Thymus (tissue), 11 donors: ENCODE data around the gene FBXW11. TPM values are rescaled to one million over a fixed set of nuclear protein-coding genes. Genes with fewer than 3 reads are reported as not detected.

Experiments
- DNase-seq, 9 donors: peaks; one replicate each; pipeline ENCODE4 v3.0.0-alpha.2; 2013; ENCODE audit warnings: low spot score in 9 of 9, low read depth in 6 of 9, missing footprints in 1 of 9
- H3K27ac ChIP-seq, 2 donors: one replicate each; pipeline ENCODE4 v1.5.1; 2013; ENCODE audit warnings: control low read depth in 1 of 2, low read depth in 1 of 2, low read length in 1 of 2, mild to moderate bottlenecking in 1 of 2, moderate library complexity in 1 of 2
- H3K27me3 ChIP-seq, 2 donors: one replicate each; pipeline ENCODE4 v1.5.1; 2013; ENCODE audit warnings: low read length in 1 of 2; ENCODE audit not compliant: control insufficient read depth in 2 of 2, insufficient read depth in 1 of 2
- H3K36me3 ChIP-seq, 2 donors: one replicate each; pipeline ENCODE4 v1.5.1; 2013; ENCODE audit warnings: low read length in 1 of 2, mild to moderate bottlenecking in 1 of 2, moderate library complexity in 1 of 2; ENCODE audit not compliant: control insufficient read depth in 2 of 2, insufficient read depth in 2 of 2
- H3K4me1 ChIP-seq, 2 donors: one replicate each; pipeline ENCODE4 v1.5.1; 2013; ENCODE audit warnings: low read length in 2 of 2; ENCODE audit not compliant: control insufficient read depth in 2 of 2, insufficient read depth in 2 of 2
- H3K4me3 ChIP-seq, 2 donors: one replicate each; pipeline ENCODE4 v1.5.1; 2013; ENCODE audit warnings: low read length in 2 of 2, control low read depth in 1 of 2, mild to moderate bottlenecking in 1 of 2
- H3K9me3 ChIP-seq, 2 donors: one replicate each; pipeline ENCODE4 v1.5.1; 2013; ENCODE audit warnings: low read length in 1 of 2, mild to moderate bottlenecking in 1 of 2; ENCODE audit not compliant: control insufficient read depth in 2 of 2, insufficient read depth in 1 of 2
- WGBS: extraction: QIAGEN DNeasy Blood & Tissue Kit; methylation state at CpG from one replicate; pipeline ENCODE4 v1.1.7; 2013; 5-methylcytosine and 5-hydroxymethylcytosine counted together
- polyA plus RNA-seq: library from polyadenylated mRNA; stranded (reverse); fragments of 200-250 nt; gene quantifications from one replicate; pipeline ENCODE4 v1.2.3, GENCODE V29; 2013
- total RNA-seq: library from RNA; stranded (reverse); fragments of 120-200 nt; gene quantifications from one replicate; pipeline ENCODE4 v1.2.4, GENCODE V29; 2013
- donor health status: healthy.

Gene FBXW11
- total and polyA plus RNA-seq, 2 donors = 12.5 to 27.5 TPM

DNA sequence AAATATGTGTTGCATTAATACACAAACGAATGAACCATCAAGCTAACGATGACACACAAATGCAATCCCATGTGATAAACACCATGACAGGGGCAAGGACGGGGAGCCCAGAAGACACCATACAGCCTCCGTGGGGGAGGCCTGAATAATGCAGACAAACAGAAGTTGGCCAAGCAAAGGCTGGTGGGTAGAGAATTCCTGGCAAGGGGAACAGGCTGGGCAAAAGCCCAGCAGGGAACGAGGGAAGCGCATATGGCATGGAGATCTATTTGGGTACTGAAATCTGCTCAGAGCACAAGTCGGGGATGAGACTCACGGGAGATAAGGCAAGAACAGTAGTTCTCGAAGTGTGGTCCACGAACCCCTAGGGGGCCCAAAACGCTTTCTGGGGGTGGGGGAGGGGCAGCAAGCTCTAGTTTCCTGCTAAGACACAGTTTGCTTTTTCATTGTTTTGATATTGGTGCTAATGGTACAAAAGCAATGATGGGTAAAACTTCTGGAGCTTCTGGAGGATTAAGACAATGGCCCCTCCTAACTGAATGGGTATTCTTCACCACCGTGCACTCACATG lies 42.9 kb upstream of the FBXW11 start:
- Histone ChIP-seq H3K36me3 (peaks cover 65 to 70% of the 10 kb centered on the region in 2 donors), H3K9me3 (no peaks in the 10 kb centered on the region), H3K27ac (no peak overlapping the region), H3K4me1 (peaks cover 0 to 3% of the 10 kb centered on the region in 2 donors), H3K27me3 (no peaks in the 10 kb centered on the region), H3K4me3 (no peak overlapping the region)
- WGBS = 97% methylated on average over 12 of the region's 12 CpGs
- DNase-seq = no peak

- Histone ChIP-seq H3K27me3 (no peaks in the 10 kb centered on the region), H3K9me3 (no peaks in the 10 kb centered on the region), H3K27ac (no peak overlapping the region), H3K4me3 (no peak overlapping the region), H3K4me1 (peaks cover 0 to 3% of the 10 kb centered on the region in 2 donors), H3K36me3 (peaks cover 66 to 70% of the 10 kb centered on the region in 2 donors)
- DNase-seq = no peak
- 97% methylated on average over 12 of the region's 12 CpGs for WGBS
Measured at GRCh38 chr5:172048539-172049101, 42.2 kb upstream of the FBXW11 start.

DNA sequence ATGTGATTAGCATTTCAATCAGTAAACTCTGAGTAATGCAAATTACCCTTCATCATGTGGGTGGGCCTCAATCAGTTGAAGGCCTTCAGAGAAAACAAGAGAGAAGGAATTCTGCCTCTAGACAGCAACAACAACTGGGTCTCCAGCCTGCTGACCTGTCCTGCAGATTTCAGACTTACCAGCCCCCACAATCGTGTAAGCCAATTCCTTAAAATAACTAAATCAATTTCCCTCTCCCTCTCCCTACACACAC lies 41.7 kb upstream of the FBXW11 start:
- WGBS = 98% methylated on average over 1 of the region's 1 CpG
- no peak for DNase-seq
- H3K4me1 ChIP-seq = peaks cover 0 to 3% of the 10 kb centered on the region in 2 donors
- no peak overlapping the region for H3K27ac ChIP-seq
- no peaks in the 10 kb centered on the region for H3K27me3 ChIP-seq
- H3K9me3 ChIP-seq = no peaks in the 10 kb centered on the region
- no peak overlapping the region for H3K4me3 ChIP-seq
- peaks cover 65 to 68% of the 10 kb centered on the region in 2 donors for H3K36me3 ChIP-seq

DNA sequence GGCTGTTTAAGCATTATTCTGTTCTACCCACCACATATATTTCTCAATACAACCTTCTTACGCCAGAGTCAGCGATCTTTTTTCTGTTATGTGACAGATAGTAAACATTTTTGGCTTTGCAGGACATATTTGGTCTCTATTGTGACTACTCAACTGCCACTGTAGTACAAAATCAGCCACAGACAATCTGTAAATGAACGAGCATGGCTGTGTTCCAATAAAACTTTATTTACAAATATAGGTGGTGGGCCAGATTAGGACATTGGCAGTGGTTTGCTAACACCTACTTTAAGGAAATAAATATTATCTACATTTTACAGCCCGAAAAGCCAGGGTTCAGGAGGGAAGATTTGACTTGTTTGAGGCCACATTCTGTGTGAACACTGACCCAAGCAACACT lies 40.2 kb upstream of the FBXW11 start:
- Histone ChIP-seq H3K9me3 (no peaks in the 10 kb centered on the region), H3K36me3 (peaks cover 52 to 53% of the 10 kb centered on the region in 2 donors), H3K4me1 (peaks cover 0 to 3% of the 10 kb centered on the region in 2 donors), H3K27ac (no peak overlapping the region), H3K27me3 (no peaks in the 10 kb centered on the region), H3K4me3 (no peak overlapping the region)
- DNase-seq = no peak
- WGBS = 97% methylated on average over 4 of the region's 4 CpGs

- no peaks in the 10 kb centered on the region for H3K9me3 ChIP-seq
- H3K27ac ChIP-seq = no peak overlapping the region
- WGBS = 89% methylated on average over 7 of the region's 7 CpGs
- no peaks in the 10 kb centered on the region for H3K27me3 ChIP-seq
- H3K36me3 ChIP-seq = peaks cover 47% of the 10 kb centered on the region in 2 donors
- H3K4me3 ChIP-seq = no peak overlapping the region
- peaks cover 0 to 3% of the 10 kb centered on the region in 2 donors for H3K4me1 ChIP-seq
- DNase-seq = no peak
Measured at GRCh38 chr5:172045315-172045632, 38.8 kb upstream of the FBXW11 start.

- no peak for DNase-seq
- 96% methylated on average over 14 of the region's 14 CpGs for WGBS
- H3K36me3 ChIP-seq = peaks cover 43 to 45% of the 10 kb centered on the region in 2 donors
- H3K27me3 ChIP-seq = no peaks in the 10 kb centered on the region
- peaks cover 0 to 3% of the 10 kb centered on the region in 2 donors for H3K4me1 ChIP-seq
- H3K4me3 ChIP-seq = no peak overlapping the region
- no peak overlapping the region for H3K27ac ChIP-seq
- H3K9me3 ChIP-seq = no peaks in the 10 kb centered on the region
Measured at GRCh38 chr5:172044631-172045314, 38.3 kb upstream of the FBXW11 start.

DNA sequence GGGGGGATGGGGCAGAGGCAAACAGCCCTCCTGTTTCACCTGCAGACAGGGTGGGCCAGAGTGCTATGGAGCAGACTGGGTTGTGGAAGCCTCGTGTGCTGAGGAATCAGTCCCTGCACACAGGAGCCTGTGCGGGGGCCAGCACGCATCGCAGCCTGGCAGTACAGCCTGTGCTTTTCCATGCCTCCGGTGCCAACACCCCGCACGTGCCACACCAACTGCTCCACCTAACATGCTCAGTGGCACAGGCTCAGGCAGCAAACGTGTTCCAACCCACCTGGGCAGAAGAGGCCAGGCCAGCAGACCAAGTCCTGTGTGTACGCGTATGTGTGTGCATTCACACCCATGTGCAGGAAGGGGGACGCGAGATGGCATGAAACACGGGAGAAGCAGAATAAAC lies 37.4 kb upstream of the FBXW11 start:
- H3K9me3 ChIP-seq = no peaks in the 10 kb centered on the region
- H3K27me3 ChIP-seq = no peaks in the 10 kb centered on the region
- peaks cover 37 to 38% of the 10 kb centered on the region in 2 donors for H3K36me3 ChIP-seq
- H3K4me3 ChIP-seq = no peak overlapping the region
- H3K4me1 ChIP-seq = peaks cover 0 to 3% of the 10 kb centered on the region in 2 donors
- over 99% methylated on average over 13 of the region's 13 CpGs for WGBS
- no peak overlapping the region for H3K27ac ChIP-seq
- no peak for DNase-seq

DNA sequence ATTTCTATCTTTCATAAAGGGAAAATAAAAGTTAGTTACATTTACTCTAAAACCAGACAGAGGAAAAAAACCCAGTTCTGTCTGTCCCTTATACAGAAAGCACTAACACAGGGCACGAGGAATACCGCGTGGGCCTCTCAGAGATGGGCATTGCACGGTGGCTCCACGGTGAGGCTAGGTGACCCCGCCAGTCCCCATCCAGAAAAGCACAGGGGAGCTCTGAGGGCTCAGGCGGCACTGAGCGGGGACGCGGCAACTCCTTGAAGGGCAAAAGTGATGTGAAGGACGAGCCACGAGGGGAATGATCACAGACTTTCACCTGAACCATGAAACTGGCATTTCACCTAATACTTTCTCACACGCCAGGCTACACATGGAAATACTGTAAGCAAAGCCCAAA lies 35.7 kb upstream of the FBXW11 start:
- H3K36me3 ChIP-seq = peaks cover 24 to 28% of the 10 kb centered on the region in 2 donors
- H3K27ac ChIP-seq = no peak overlapping the region
- no peaks in the 10 kb centered on the region for H3K9me3 ChIP-seq
- DNase-seq = no peak
- H3K4me1 ChIP-seq = peaks cover 0 to 3% of the 10 kb centered on the region in 2 donors
- 92% methylated on average over 13 of the region's 13 CpGs for WGBS
- H3K27me3 ChIP-seq = no peaks in the 10 kb centered on the region
- H3K4me3 ChIP-seq = no peak overlapping the region

DNA sequence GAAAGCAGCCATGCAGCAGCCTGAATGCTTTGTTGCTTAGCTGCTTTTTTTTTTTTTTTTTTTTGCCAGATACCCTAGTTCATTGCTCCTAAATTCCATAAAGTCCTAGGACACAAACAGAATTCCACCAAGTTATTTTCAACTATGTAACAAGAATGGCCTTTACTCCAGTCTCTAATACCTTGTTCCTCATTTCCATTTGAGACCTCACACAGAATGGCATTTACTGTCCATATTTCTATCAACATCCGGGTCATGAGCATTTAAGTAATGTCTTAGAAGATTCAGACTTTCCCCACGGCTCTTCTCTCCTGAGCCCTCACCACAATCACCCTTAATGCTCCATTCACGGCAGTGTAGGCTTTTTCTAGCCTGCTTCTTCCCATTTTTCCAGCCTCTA lies 31.7 kb upstream of the FBXW11 start:
- Histone ChIP-seq H3K27ac (no peak overlapping the region), H3K36me3 (no peaks in the 10 kb centered on the region)
- 78% methylated on average over 3 of the region's 3 CpGs for WGBS

More for the DNA sequence above, 31.7 kb upstream of the FBXW11 start:
- Histone ChIP-seq H3K27me3 (no peaks in the 10 kb centered on the region), H3K4me1 (no peaks in the 10 kb centered on the region), H3K9me3 (no peaks in the 10 kb centered on the region), H3K4me3 (no peak overlapping the region)
- DNase-seq = no peak
